HepG2 (cell line): ENCODE results near the gene SLC25A17. TPM values are rescaled to one million over a fixed set of nuclear protein-coding genes. Genes with fewer than 3 reads are reported as not detected.

Source experiments
- ATAC-seq: fragments of 200-7000 bp; cut with Tn5 transposase; 3 replicates; pipeline ENCODE4 v1.9.1; 2020; ENCODE audit warnings: mild to moderate bottlenecking, moderate library complexity
- BruUV-seq: library from RNA; stranded (reverse); fragments of 400-500 nt; replicated peaks from 2 replicates; lab custom pipeline; 2021; lab: Mats Ljungman, UMichigan
- CTCF ChIA-PET: fragments of 300-600 bp; formaldehyde crosslinking; extraction: SDS; loops from one replicate; lab custom pipeline; 2021; ENCODE audit warnings: low total read pairs, inconsistent platforms, low intra/inter-chr PET ratio; lab: Yijun Ruan, JAX
- POLR2A ChIA-PET: fragments of 350-600 bp; sonication (Branson Sonifier 250); formaldehyde crosslinking; loops from one replicate; lab custom pipeline; 2020; ENCODE audit warnings: antibody characterized with exemption, inconsistent platforms; lab: Yijun Ruan, JAX
- DNase-seq: peaks from one replicate; pipeline ENCODE4 v3.0.0-alpha.2; 2015; ENCODE audit warnings: low spot score
- FAIRE-seq: peaks from 3 replicates; lab custom pipeline; 2011; peaks lifted over from hg19 to GRCh38; lab: Jason Lieb, UNC
- H2AFZ ChIP-seq: one replicate; pipeline ENCODE4 v1.6.1; 2011; ENCODE audit warnings: low read length, inconsistent platforms
- H3K27ac ChIP-seq: fragments of 300-600 bp; 3 replicates; pipeline ENCODE4 v1.8.0; 2011; ENCODE audit warnings: mixed run types, mild to moderate bottlenecking, mixed read lengths, low read length, inconsistent platforms; ENCODE audit not compliant: insufficient read depth; ENCODE audit errors: extremely low read length
- H3K27me3 ChIP-seq, 2 experiments: fragments of 200-600 bp in 1 of 2; 2 replicates in 1 of 2; 3 replicates in 1 of 2; pipeline versions ENCODE4 v1.6.0 to v1.8.0; 2011; ENCODE audit warnings: low read length in 2 of 2, mild to moderate bottlenecking in 2 of 2, moderate library complexity in 2 of 2, inconsistent platforms in 1 of 2; ENCODE audit not compliant: insufficient read depth in 2 of 2, control insufficient read depth in 1 of 2
- H3K36me3 ChIP-seq, 2 experiments: fragments of 200-600 bp in 1 of 2; replicated peaks in 1 of 2; 2 replicates in 1 of 2; 3 replicates in 1 of 2; pipeline versions ENCODE4 v1.5.1 to v1.8.0; 2011; ENCODE audit warnings: low read length in 2 of 2, inconsistent platforms in 1 of 2; ENCODE audit not compliant: insufficient read depth in 2 of 2, control insufficient read depth in 1 of 2
- H3K4me1 ChIP-seq: 2 replicates; pipeline ENCODE4 v1.5.1; 2012; ENCODE audit warnings: low read length, inconsistent platforms; ENCODE audit not compliant: insufficient read depth
- H3K4me2 ChIP-seq: 2 replicates; pipeline ENCODE4 v1.6.0; 2011; ENCODE audit warnings: low read depth, low read length, inconsistent platforms
- H3K4me3 ChIP-seq, 3 experiments: fragments of 200-600 bp in 1 of 3; sonication (generic), shearing (Covaris generic) in 1 of 3; replicated peaks in 1 of 3; 2 replicates each; pipeline ENCODE4 v1.5.1; 2011 to 2016; ENCODE audit warnings: low read length in 3 of 3, inconsistent platforms in 2 of 3, low read depth in 2 of 3, mild to moderate bottlenecking in 2 of 3, control low read depth in 1 of 3, mixed read lengths in 1 of 3; ENCODE audit not compliant: insufficient read depth in 1 of 3
- H3K79me2 ChIP-seq: one replicate; pipeline ENCODE4 v1.6.1; 2011; ENCODE audit warnings: low read length, inconsistent platforms; ENCODE audit not compliant: insufficient read depth
- H3K9ac ChIP-seq: 2 replicates; pipeline ENCODE4 v1.6.0; 2011; ENCODE audit warnings: mild to moderate bottlenecking, low read depth, low read length, inconsistent platforms; ENCODE audit not compliant: insufficient read depth
- H3K9me3 ChIP-seq: 2 replicates; pipeline ENCODE4 v1.5.1; 2012; ENCODE audit warnings: mild to moderate bottlenecking, low read length
- H4K20me1 ChIP-seq: 2 replicates; pipeline ENCODE4 v1.6.0; 2011; ENCODE audit warnings: inconsistent platforms, mild to moderate bottlenecking, low read length, moderate library complexity; ENCODE audit not compliant: insufficient read depth
- SP1 ChIP-seq, 2 experiments: fragments of 450-650 bp in 1 of 2; sonication (generic) in 1 of 2; formaldehyde crosslinking in 1 of 2; IDR thresholded peaks; 2 replicates each; pipeline versions ENCODE4 v1.4.0 to v1.6.1; 2016 to 2020; ENCODE audit warnings: missing genetic modification reagents in 1 of 2
- USF2 ChIP-seq, 2 experiments: sonication (generic) in 1 of 2; formaldehyde crosslinking in 1 of 2; IDR thresholded peaks; 2 replicates each; pipeline versions ENCODE4 v1.5.1 to v1.6.1; 2011 to 2020; ENCODE audit warnings: borderline replicate concordance in 1 of 2, low read depth in 1 of 2, low read length in 1 of 2, mild to moderate bottlenecking in 1 of 2, missing genetic modification reagents in 1 of 2, moderate library complexity in 1 of 2
- ZC3H13 ChIP-seq: sonication (generic); formaldehyde crosslinking; IDR thresholded peaks from 2 replicates; pipeline ENCODE4 v1.8.1; 2023; ENCODE audit warnings: mild to moderate bottlenecking, missing genetic modification reagents, moderate library complexity
- ZNF382 ChIP-seq: sonication (generic); formaldehyde crosslinking; IDR thresholded peaks from 2 replicates; pipeline ENCODE4 v1.5.0; 2020; ENCODE audit warnings: missing genetic modification reagents, mild to moderate bottlenecking, borderline replicate concordance
- ZNF841 ChIP-seq: sonication (generic); formaldehyde crosslinking; IDR thresholded peaks from 2 replicates; pipeline ENCODE4 v1.8.1; 2023; ENCODE audit warnings: missing genetic modification reagents, borderline replicate concordance
- WGBS: methylation state at CpG from one replicate; pipeline ENCODE4 v1.1.6; 2017; ENCODE audit warnings: low lambda C conversion rate; 5-methylcytosine and 5-hydroxymethylcytosine counted together
- in situ Hi-C: cut with HindIII; loops from 2 replicates; pipeline ENCODE4 v1.10.0; 2017; ENCODE audit warnings: low pct_unique_long_range_greater_than_20kb; ENCODE audit not compliant: extremely low pct_ligation_motif_present
- intact Hi-C: fragments of 100-400 bp; cut with micrococcal nuclease; formaldehyde crosslinking; loops from one replicate; pipeline ENCODE4 v1.10.0; 2022; ENCODE audit not compliant: unreplicated experiment
- polyA plus RNA-seq, 8 experiments: library from polyadenylated mRNA; depleted of rRNA in 3 of 8; stranded (reverse) in 7 of 8; unstranded in 1 of 8; fragments of >200 nt; fragmentation: Illumina TruSeq in 4 of 8; extraction: Trizol in 4 of 8; gene quantifications; 2 replicates each; pipeline versions ENCODE4 v1.2.1 to v1.2.3, GENCODE V29; 2011 to 2016; ENCODE audit warnings: low read depth in 4 of 8, missing spikeins in 1 of 8, mixed read lengths in 1 of 8; ENCODE audit not compliant: insufficient read depth in 1 of 8
- total RNA-seq, 5 experiments: library from RNA; depleted of rRNA; stranded (reverse); fragments of >200 nt; fragmentation: Illumina TruSeq; extraction: Trizol; gene quantifications; 2 replicates each; pipeline ENCODE4 v1.2.3, GENCODE V29; 2016; ENCODE audit warnings: low read depth in 1 of 5

The SLC25A17 gene
- total and polyA plus RNA-seq, 2 of the 13 experiments (the other 11 are each of a cell fraction or from before 2014, with no cell fraction given): 15.7 to 27.9 TPM

DNA sequence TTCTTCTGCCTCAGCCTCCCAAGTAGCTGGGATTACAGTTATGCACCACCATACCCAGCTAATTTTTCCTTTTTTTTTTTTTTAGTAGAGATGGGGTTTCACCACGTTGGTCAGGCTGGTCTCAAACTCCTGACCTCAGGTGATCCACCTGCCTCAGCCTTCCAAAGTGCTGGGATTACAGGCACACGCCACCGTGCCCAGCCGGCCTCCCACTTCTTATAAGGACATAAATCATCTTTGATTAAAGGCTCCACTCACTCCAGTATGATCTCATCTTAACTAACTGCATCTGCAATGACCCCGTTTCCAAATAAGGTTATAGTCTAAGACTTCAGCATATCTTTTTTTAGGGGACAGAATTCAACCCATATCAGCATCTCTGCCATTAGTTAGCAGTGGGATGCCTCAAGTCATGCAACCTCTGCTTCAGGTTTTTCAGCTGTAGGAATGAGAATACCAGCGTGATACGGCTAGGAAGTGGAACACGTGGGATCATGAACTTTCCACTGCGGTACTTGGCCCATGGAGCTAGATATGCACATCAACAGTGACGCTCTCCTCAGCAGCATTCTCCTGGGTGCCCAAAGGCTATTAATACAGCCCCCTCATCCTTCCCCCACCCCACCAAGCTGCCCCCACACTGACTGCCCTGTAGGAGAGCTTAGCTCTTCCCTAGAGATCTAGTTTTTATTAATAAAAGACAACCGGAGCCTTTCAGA lies 98.4 kb downstream of the SLC25A17 start:
- ChIA-PET CTCF (no interaction called here), POLR2A (no interaction called here)
- Histone ChIP-seq H3K27me3 (peaks cover 0 to 4% of the 10 kb centered on the region in 2 experiments; a peak in 2 of 5 replicates), H3K36me3 (no peaks in the 10 kb centered on the region), H3K9ac (no peak overlapping the region), H3K4me2 (peak overlapping the region; percentile 55), H3K79me2 (no peaks in the 10 kb centered on the region), H3K27ac (no peak overlapping the region), H3K4me1 (peaks cover 33% of the 10 kb centered on the region), H3K4me3 (peak overlapping the region in 1 of 3 experiments; percentile 25; a peak in 1 of 6 replicates), H4K20me1 (no peaks in the 10 kb centered on the region), H2AFZ (no peak overlapping the region), H3K9me3 (no peaks in the 10 kb centered on the region)
- no TSS peak for BruUV-seq
- FAIRE-seq (no peak), DNase-seq (no peak), ATAC-seq (peak; percentile 50)
- in situ Hi-C loops (no loop called here), intact Hi-C loops (no loop called here)
- 27% methylated on average over 10 of the region's 11 CpGs for WGBS
- TF ChIP-seq SP1 (IDR thresholded peaks at IDR 0.05) (no peak), SP1 (CRISPR knock-in tag; IDR thresholded peaks at IDR 0.05) (no peak), ZC3H13 (CRISPR knock-in tag) (no peak), ZNF382 (CRISPR knock-in tag) (no peak), ZNF841 (CRISPR knock-in tag) (no peak), USF2 (IDR thresholded peaks at IDR 0.05; ENCODE audit: low read depth, low read length) (no peak), USF2 (CRISPR knock-in tag; IDR thresholded peaks at IDR 0.05; ENCODE audit: borderline replicate concordance) (no peak)
